ENCODE data around the gene C2CD4C. TPM values are rescaled to one million over a fixed set of nuclear protein-coding genes. Genes with fewer than 3 reads are reported as not detected.

C2CD4C gene
- total RNA-seq, 3 donors from 2014 or later = 0.29 to 2.6 (median 0.80) TPM

- H3K4me1 ChIP-seq = peaks cover 0 to 6% of the 10 kb centered on the region in 2 donors
- no peak for DNase-seq (ENCODE audit: low spot score in 2 of 2)
- no peaks in the 10 kb centered on the region for H3K27me3 ChIP-seq
- no peak overlapping the region for H3K27ac ChIP-seq
- intact Hi-C loops (cut with DNase I; ENCODE audit: low total_unique reads) = no loop called here
- H3K4me3 ChIP-seq = no peak overlapping the region
- no peaks in the 10 kb centered on the region for H3K9me3 ChIP-seq
- TF ChIP-seq POLR2A (IDR thresholded peaks at IDR 0.05) (no peak), CTCF (IDR thresholded peaks at IDR 0.05) (no peak), POLR2AphosphoS5 (IDR thresholded peaks at IDR 0.05) (no peak)
- H3K36me3 ChIP-seq = no peaks in the 10 kb centered on the region
Observed at GRCh38 chr19:367963-368629, 40.9 kb downstream of the C2CD4C start.

DNA sequence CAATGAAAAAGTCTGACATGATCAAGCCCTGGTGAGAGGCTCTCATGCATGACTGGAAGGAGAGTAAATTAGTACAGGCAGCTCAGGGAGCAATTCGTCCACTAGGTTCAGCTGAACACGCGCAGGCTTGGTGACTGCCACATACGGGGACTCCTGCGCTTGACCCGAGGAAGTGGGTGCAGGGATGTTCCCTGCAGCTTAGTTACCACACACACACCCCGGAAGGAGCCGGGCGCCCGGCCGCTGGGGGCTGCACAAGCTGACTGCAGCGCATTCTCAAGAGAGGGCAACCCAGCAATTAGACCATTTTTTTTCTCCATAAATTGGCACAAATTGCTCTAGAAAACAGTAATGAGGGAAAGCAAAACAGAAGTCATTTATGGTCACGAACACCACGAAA is 41.4 kb downstream of the C2CD4C start:
- Histone ChIP-seq H3K4me3 (no peak overlapping the region), H3K4me1 (peaks cover 0 to 4% of the 10 kb centered on the region in 2 donors), H3K9me3 (no peaks in the 10 kb centered on the region), H3K36me3 (no peaks in the 10 kb centered on the region), H3K27ac (no peak overlapping the region), H3K27me3 (no peaks in the 10 kb centered on the region)
- TF ChIP-seq POLR2A (IDR thresholded peaks at IDR 0.05) (no peak), CTCF (IDR thresholded peaks at IDR 0.05) (no peak), POLR2AphosphoS5 (IDR thresholded peaks at IDR 0.05) (no peak)
- intact Hi-C loops (cut with DNase I; ENCODE audit: low total_unique reads) = no loop called here
- DNase-seq (ENCODE audit: low spot score in 2 of 2) = no peak

DNA sequence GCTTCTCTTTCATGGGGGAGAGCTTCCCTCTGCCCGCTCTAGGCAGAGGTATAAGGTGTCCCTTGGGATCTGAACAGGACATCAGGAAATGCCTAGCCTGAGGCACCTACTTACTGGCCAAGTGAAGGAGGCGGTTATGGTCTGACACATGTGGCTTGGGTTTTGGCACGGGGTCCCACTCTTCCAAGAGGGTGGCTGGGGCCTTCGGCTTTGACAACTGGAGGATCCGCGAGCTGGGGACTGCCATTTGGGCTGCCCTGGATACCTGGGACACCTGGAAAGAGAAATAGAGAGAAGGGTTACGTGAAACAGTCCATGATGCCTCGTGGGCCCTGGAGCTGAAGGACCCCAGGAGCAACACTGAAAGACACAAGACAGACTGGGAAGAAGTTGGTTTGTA is 42.0 kb downstream of the C2CD4C start:
- Histone ChIP-seq H3K4me1 (no peaks in the 10 kb centered on the region), H3K36me3 (no peaks in the 10 kb centered on the region), H3K4me3 (no peak overlapping the region), H3K27me3 (no peaks in the 10 kb centered on the region), H3K27ac (no peak overlapping the region), H3K9me3 (no peaks in the 10 kb centered on the region)
- no peak for TF ChIP-seq CTCF (IDR thresholded peaks at IDR 0.05)
- no peak for TF ChIP-seq POLR2A (IDR thresholded peaks at IDR 0.05)
- no peak for TF ChIP-seq POLR2AphosphoS5 (IDR thresholded peaks at IDR 0.05)
- intact Hi-C loops (cut with DNase I; ENCODE audit: low total_unique reads) = no loop called here
- no peak for DNase-seq (ENCODE audit: low spot score in 2 of 2)

DNA sequence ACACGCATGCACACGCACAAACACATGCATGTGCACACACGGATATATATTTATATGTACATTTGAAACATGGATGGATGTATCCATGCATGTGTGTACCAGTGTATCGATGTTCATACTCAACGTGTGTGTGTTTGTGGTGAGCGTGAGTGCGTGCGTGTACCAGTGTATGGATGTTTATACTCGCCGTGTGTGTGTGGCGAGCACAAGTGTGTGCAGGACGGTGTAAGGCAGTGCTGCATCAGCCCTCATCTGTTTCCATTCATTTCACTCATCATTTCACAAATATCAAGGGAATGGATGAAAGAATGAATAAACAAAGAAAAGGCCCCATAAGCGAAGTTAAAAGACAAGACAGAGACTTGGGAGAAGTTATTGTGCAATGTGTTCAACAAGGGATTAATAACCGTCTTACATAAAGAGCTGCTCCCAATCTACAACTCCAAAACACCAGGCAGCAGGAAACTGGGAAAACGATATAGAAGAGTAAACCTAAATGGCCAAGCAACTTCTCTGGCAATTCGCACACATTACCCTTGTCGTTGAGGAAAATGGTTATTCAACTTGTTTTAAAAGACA is 42.7 kb downstream of the C2CD4C start:
- TF ChIP-seq POLR2A (IDR thresholded peaks at IDR 0.05) = no peak
- no peaks in the 10 kb centered on the region for H3K27me3 ChIP-seq
- H3K4me3 ChIP-seq = no peak overlapping the region
- DNase-seq (ENCODE audit: low spot score in 2 of 2) = no peak
- no peak overlapping the region for H3K27ac ChIP-seq
- H3K9me3 ChIP-seq = no peaks in the 10 kb centered on the region
- no peaks in the 10 kb centered on the region for H3K36me3 ChIP-seq
- no peaks in the 10 kb centered on the region for H3K4me1 ChIP-seq
- intact Hi-C loops (cut with DNase I; ENCODE audit: low total_unique reads) = no loop called here

- Histone ChIP-seq H3K9me3 (no peaks in the 10 kb centered on the region), H3K36me3 (no peaks in the 10 kb centered on the region), H3K27ac (no peak overlapping the region), H3K4me3 (no peak overlapping the region), H3K27me3 (no peaks in the 10 kb centered on the region), H3K4me1 (no peaks in the 10 kb centered on the region)
- no peak for TF ChIP-seq CTCF (IDR thresholded peaks at IDR 0.05)
- TF ChIP-seq POLR2A (IDR thresholded peaks at IDR 0.05) = no peak
- TF ChIP-seq POLR2AphosphoS5 (IDR thresholded peaks at IDR 0.05) = no peak
- intact Hi-C loops (cut with DNase I; ENCODE audit: low total_unique reads) = no loop called here
- DNase-seq (ENCODE audit: low spot score in 2 of 2) = no peak
Observed at GRCh38 chr19:364496-365287, 44.3 kb downstream of the C2CD4C start.
